ENCODE data around the gene KLF3.
A peak's percentile ranks its signal among the peaks of the same experiment; 100 is the strongest.

Gene KLF3

GRCh38 chr4:38665551-38666411, 1.8 kb downstream of the KLF3 start:
- Histone ChIP-seq H3K9ac (ENCODE audit: low read depth, low read length) (peak overlapping the region; percentile 84), H3K4me1 (ENCODE audit: insufficient read depth, low read length) (peaks cover 42% of the 10 kb centered on the region), H3K9me3 (ENCODE audit: control insufficient read depth, insufficient read depth, low read length) (no peaks in the 10 kb centered on the region), H3K36me3 (ENCODE audit: insufficient read depth, low read length) (no peaks in the 10 kb centered on the region)

DNA sequence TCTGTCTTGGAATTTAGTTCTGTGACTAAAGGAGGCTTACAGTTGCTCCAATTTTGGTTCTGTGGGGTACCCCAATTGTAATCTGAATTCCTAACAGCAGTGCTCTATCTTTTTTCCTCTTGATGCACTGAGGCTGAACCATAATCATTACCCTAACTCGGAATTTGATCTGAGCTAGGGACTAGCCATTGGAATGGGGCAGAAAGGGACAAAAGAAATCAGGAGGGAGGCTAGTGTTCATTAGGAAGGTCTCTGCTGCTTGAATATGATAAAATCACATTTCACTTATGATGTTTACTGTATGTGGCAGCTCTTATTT, 2.7 kb downstream of the KLF3 start:
- no peaks in the 10 kb centered on the region for H3K36me3 ChIP-seq (ENCODE audit: insufficient read depth, low read length)
- peaks cover 51% of the 10 kb centered on the region for H3K4me1 ChIP-seq (ENCODE audit: insufficient read depth, low read length)
- peak overlapping the region; percentile 84; the same call in 1 of the 2 replicates for H3K9ac ChIP-seq (ENCODE audit: low read depth, low read length)
- H3K9me3 ChIP-seq (ENCODE audit: control insufficient read depth, insufficient read depth, low read length): no peaks in the 10 kb centered on the region

- H3K4me1 ChIP-seq (ENCODE audit: insufficient read depth, low read length): peaks cover 54% of the 10 kb centered on the region
- peak overlapping the region; percentile 84 for H3K9ac ChIP-seq (ENCODE audit: low read depth, low read length)
- no peaks in the 10 kb centered on the region for H3K9me3 ChIP-seq (ENCODE audit: control insufficient read depth, insufficient read depth, low read length)
- no peaks in the 10 kb centered on the region for H3K36me3 ChIP-seq (ENCODE audit: insufficient read depth, low read length)
Measured at GRCh38 chr4:38667085-38667893, 3.3 kb downstream of the KLF3 start.

DNA sequence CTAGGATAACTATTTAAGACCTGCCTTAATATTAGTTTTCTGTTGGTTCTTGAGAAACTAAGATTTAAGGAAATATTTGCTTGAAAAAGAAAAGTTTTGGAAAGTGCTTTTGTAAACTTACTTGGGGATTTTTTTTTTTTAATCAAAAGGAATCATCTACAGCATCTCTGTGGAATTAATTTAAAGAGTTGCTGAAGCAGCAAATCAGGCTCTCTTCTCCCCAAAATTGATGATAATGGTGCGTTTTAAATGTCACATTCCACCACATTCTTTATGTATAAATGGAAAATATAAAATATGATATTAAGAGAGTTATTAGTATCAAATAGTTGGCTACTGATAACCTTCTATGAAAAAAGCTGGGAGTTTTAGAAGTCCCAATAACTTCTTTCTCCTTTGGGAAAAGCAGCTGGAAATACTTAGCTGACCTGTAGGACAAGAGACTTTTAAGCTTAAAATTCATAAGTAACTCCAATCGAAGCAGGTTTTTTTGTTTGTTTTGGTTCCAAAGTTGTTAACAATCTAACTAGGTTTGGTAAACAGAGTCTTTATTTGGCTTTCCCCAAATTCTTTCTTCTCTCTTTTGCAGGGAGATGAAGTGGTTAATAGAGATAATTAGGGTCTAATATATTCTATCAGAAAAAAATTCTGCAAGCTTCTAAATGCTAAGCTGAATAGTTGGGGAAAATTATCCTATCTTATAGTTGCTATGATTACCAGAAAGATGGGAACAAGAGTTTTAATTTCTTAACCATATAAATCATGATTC, 4.4 kb downstream of the KLF3 start:
- no peak overlapping the region for H3K9ac ChIP-seq (ENCODE audit: low read depth, low read length)
- H3K4me1 ChIP-seq (ENCODE audit: insufficient read depth, low read length): peaks cover 60% of the 10 kb centered on the region
- no peaks in the 10 kb centered on the region for H3K36me3 ChIP-seq (ENCODE audit: insufficient read depth, low read length)
- no peaks in the 10 kb centered on the region for H3K9me3 ChIP-seq (ENCODE audit: control insufficient read depth, insufficient read depth, low read length)

- peaks cover 68% of the 10 kb centered on the region for H3K4me1 ChIP-seq (ENCODE audit: insufficient read depth, low read length)
- no peak overlapping the region for H3K9ac ChIP-seq (ENCODE audit: low read depth, low read length)
- no peaks in the 10 kb centered on the region for H3K36me3 ChIP-seq (ENCODE audit: insufficient read depth, low read length)
- no peaks in the 10 kb centered on the region for H3K9me3 ChIP-seq (ENCODE audit: control insufficient read depth, insufficient read depth, low read length)
Measured at GRCh38 chr4:38669208-38669607, 5.2 kb downstream of the KLF3 start.

GRCh38 chr4:38670109-38670901, 6.3 kb downstream of the KLF3 start:
- Histone ChIP-seq H3K4me1 (ENCODE audit: insufficient read depth, low read length) (peaks cover 79% of the 10 kb centered on the region), H3K36me3 (ENCODE audit: insufficient read depth, low read length) (no peaks in the 10 kb centered on the region), H3K9ac (ENCODE audit: low read depth, low read length) (no peak overlapping the region), H3K9me3 (ENCODE audit: control insufficient read depth, insufficient read depth, low read length) (no peaks in the 10 kb centered on the region)

DNA sequence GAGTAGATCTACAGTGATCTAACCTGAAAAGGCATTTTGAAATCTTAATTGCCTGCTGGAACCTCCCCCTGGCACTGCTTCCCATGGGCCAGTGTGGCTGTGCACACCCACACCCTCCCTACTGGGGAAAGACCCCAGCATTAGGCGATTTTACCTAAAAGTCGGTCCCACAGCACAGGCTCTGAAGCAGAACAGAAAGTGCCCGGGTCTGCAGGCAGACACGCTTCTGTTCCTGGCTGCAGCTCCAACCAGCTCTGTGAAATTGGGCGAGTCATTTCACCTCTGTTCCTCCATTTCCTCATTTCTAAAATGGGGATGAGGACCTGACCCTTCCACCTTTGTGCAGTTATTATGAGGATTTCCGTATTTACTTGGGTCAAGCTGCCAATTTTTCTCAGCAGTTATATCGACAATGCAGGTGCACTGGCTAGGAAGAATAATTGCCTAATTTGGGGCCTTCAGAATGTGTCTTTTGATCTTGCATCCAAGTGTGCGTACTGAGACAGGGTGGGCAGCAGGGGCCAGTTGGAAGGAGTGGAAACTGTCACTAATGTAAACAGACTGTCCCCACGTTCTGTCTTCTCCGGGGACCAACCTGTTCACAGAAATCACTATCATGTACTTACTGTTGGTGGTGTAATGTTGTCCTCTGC, 7.1 kb downstream of the KLF3 start:
- H3K4me1 ChIP-seq (ENCODE audit: insufficient read depth, low read length): peaks cover 79% of the 10 kb centered on the region
- H3K9me3 ChIP-seq (ENCODE audit: control insufficient read depth, insufficient read depth, low read length): no peaks in the 10 kb centered on the region
- no peaks in the 10 kb centered on the region for H3K36me3 ChIP-seq (ENCODE audit: insufficient read depth, low read length)
- no peak overlapping the region for H3K9ac ChIP-seq (ENCODE audit: low read depth, low read length)

- Histone ChIP-seq H3K9ac (ENCODE audit: low read depth, low read length) (no peak overlapping the region), H3K9me3 (ENCODE audit: control insufficient read depth, insufficient read depth, low read length) (no peaks in the 10 kb centered on the region), H3K36me3 (ENCODE audit: insufficient read depth, low read length) (no peaks in the 10 kb centered on the region), H3K4me1 (ENCODE audit: insufficient read depth, low read length) (peaks cover 75% of the 10 kb centered on the region)
Measured at GRCh38 chr4:38671592-38671940, 7.6 kb downstream of the KLF3 start.

DNA sequence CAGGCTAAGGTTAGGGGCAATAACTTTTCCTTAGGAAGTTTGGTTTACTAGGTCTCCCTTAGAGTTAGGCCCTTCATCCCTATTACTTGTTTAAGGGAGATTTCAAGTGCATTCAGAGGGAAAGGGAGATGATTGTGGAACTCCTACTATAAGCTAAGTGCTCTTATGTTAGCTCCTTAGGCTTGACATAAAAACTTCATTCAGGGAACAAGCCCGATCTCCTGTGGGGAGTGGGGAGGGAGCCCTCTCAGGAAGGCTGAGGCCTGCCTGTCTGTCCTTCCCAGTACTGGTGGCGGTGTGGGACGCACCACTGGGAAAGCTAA, 8.0 kb downstream of the KLF3 start:
- no peak overlapping the region for H3K9ac ChIP-seq (ENCODE audit: low read depth, low read length)
- H3K9me3 ChIP-seq (ENCODE audit: control insufficient read depth, insufficient read depth, low read length): no peaks in the 10 kb centered on the region
- H3K4me1 ChIP-seq (ENCODE audit: insufficient read depth, low read length): peaks cover 73% of the 10 kb centered on the region
- no peaks in the 10 kb centered on the region for H3K36me3 ChIP-seq (ENCODE audit: insufficient read depth, low read length)

- H3K9me3 ChIP-seq (ENCODE audit: control insufficient read depth, insufficient read depth, low read length): no peaks in the 10 kb centered on the region
- peaks cover 73% of the 10 kb centered on the region for H3K4me1 ChIP-seq (ENCODE audit: insufficient read depth, low read length)
- no peaks in the 10 kb centered on the region for H3K36me3 ChIP-seq (ENCODE audit: insufficient read depth, low read length)
- no peak overlapping the region for H3K9ac ChIP-seq (ENCODE audit: low read depth, low read length)
Measured at GRCh38 chr4:38672397-38673129, 8.6 kb downstream of the KLF3 start.

DNA sequence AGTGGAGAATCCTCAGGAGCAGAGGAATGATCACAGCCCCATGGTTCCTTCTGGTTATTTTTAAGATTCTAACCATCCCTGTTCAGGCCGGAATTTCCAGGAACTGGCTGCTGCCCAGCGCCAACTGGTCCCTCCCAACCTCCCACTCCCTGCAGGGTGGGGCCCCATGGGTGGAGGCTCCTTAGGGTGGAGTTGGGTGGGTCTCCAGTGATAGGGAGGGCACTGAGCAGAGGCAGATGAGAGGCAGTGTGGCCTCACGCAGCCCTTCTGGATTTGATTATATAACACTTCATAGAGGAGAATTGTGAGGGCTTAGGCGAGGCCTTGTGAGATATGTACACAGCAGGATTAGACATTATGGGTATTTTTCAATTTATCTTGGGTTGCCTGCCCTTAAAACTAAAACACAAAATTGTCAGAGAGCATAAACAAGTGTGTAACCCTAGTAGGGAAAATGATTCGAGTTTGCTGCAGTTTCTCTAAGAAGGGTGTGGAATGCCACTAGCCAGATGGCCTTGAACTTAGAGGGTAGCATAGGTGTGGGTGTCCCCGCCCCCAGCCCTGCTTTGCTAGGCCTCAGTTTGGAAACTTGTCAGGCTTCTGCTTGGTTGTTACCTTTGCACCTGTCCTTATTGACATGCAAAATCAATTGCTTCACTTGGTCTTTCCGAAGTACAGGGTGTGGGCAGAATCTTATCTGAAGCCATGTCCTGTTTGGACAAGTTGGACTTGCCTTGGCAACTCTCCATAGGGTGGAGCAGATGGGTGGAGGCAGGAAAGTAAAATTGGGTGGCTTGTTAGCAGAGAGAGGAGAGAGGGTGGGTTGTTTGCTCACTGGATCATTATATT, 9.4 kb downstream of the KLF3 start:
- no peaks in the 10 kb centered on the region for H3K36me3 ChIP-seq (ENCODE audit: insufficient read depth, low read length)
- no peak overlapping the region for H3K9ac ChIP-seq (ENCODE audit: low read depth, low read length)
- H3K9me3 ChIP-seq (ENCODE audit: control insufficient read depth, insufficient read depth, low read length): no peaks in the 10 kb centered on the region
- peaks cover 65% of the 10 kb centered on the region for H3K4me1 ChIP-seq (ENCODE audit: insufficient read depth, low read length)

- no peaks in the 10 kb centered on the region for H3K9me3 ChIP-seq (ENCODE audit: control insufficient read depth, insufficient read depth, low read length)
- peaks cover 54% of the 10 kb centered on the region for H3K4me1 ChIP-seq (ENCODE audit: insufficient read depth, low read length)
- no peaks in the 10 kb centered on the region for H3K36me3 ChIP-seq (ENCODE audit: insufficient read depth, low read length)
- peak overlapping the region; percentile 19; the same call in 1 of the 2 replicates for H3K9ac ChIP-seq (ENCODE audit: low read depth, low read length)
Measured at GRCh38 chr4:38674258-38675144, 10.5 kb downstream of the KLF3 start.
